H1 (cell line): Measurements from ENCODE around the gene KPNA6. TPM values are rescaled to one million over a fixed set of nuclear protein-coding genes. Genes with fewer than 3 reads are reported as not detected.

ENCODE experiments used
- POLR2AphosphoS5 ChIP-seq: IDR thresholded peaks from 2 replicates; pipeline ENCODE4 v1.6.1; 2011; ENCODE audit warnings: low read depth, low read length
- RBBP5 ChIP-seq: IDR thresholded peaks from 2 replicates; pipeline ENCODE4 v1.7.1; 2012; ENCODE audit warnings: low read depth, mild to moderate bottlenecking, inconsistent platforms, low read length, moderate library complexity, borderline replicate concordance
- RFX5 ChIP-seq: IDR thresholded peaks from 2 replicates; pipeline ENCODE4 v1.6.1; 2011; ENCODE audit warnings: low read depth, low read length, improper control_type of control experiment, borderline replicate concordance
- SUZ12 ChIP-seq: fragments of 200-600 bp; sonication (generic); IDR thresholded peaks from 2 replicates; pipeline ENCODE4 v1.6.1; 2012; ENCODE audit warnings: mild to moderate bottlenecking, inconsistent platforms, low read length, moderate library complexity, mixed read lengths
- TBP ChIP-seq: IDR thresholded peaks from 2 replicates; pipeline ENCODE4 v1.6.1; 2011; ENCODE audit warnings: low read depth, low read length, improper control_type of control experiment
- TEAD4 ChIP-seq: IDR thresholded peaks from 2 replicates; pipeline ENCODE4 v1.6.1; 2012; ENCODE audit warnings: low read depth, low read length, inconsistent platforms, mixed read lengths
- ZNF274 ChIP-seq: IDR thresholded peaks from 2 replicates; pipeline ENCODE4 v1.7.0; 2012; ENCODE audit warnings: low read length, borderline replicate concordance; ENCODE audit errors: extremely low read depth
- polyA plus RNA-seq, 7 experiments: library from polyadenylated mRNA; depleted of rRNA in 3 of 7; stranded (reverse) in 5 of 7; unstranded in 2 of 7; fragments of >200 nt in 5 of 7; fragments of 200-250 nt in 2 of 7; gene quantifications; 1 replicate in 5 of 7; 2 replicates in 1 of 7; 4 replicates in 1 of 7; pipeline versions ENCODE4 v1.2.1 to v1.2.3, GENCODE V29; 2011 to 2013; ENCODE audit warnings: missing spikeins in 2 of 7, mixed read lengths in 2 of 7
- total RNA-seq: library from RNA; stranded (reverse); fragmentation: NEBNext Ultra II Directional; extraction: Animal tissue kit (Norgen Biotek cat#: 25700); gene quantifications from 2 replicates; pipeline ENCODE4 v1.2.1, GENCODE V29; 2021

Gene KPNA6
- total and polyA plus RNA-seq, 2 of the 8 experiments (the other 6 are each of a cell fraction or from before 2014, with no cell fraction given): 24.2 to 120 TPM

DNA sequence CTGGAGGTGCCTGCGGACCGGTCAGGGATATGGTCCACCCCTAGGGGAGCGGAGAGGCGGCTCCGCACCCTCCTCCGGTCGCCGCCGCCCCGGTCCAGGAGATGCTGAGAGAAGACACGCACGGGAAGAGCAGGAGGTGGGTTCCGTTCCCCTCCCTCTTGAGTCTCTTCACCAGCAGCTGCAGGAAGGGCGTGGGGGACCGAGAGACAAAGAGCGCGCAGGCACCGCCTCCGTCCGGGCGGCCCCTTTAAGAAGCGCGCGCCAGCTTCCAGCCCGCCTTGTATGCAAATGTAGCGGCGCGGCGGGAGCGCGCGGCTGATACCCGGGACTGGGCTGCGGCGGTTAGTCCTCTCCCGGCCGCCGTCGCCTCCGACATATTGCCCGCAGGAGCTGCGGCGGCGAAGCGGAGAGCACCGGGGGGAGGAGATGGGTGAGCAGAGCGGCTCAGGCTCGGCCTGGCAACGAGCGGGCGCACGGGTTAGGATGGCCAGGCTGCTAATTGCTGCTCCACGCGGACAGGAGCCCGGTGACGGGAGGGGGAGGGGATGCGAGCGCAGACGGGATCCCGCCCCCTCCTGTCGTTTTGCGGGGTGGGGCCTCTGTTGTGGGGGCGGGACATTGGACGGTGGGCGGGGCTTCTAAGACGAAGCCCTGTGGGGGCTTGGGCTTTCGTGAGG is 35.1 kb upstream of the KPNA6 start, which contains the start of gene TMEM39B (continued):
- TF ChIP-seq TEAD4 (0 out of 2 replicates have a peak, but pooled peaks have one; percentile 11), POLR2AphosphoS5 (peak; percentile 90), TBP (peak; percentile 65; the same call in 1 of the 2 replicates), RFX5 (no peak), SUZ12 (no peak), ZNF274 (no peak), RBBP5 (peak; percentile 93; the same call in 1 of the 2 replicates)
